WTC11 (cell line): ENCODE results near the gene ELP4. TPM values are rescaled to one million over a fixed set of nuclear protein-coding genes. Genes with fewer than 3 reads are reported as not detected.

ENCODE experiments used
- ATAC-seq: fragments of 200-7000 bp; cut with Tn5 transposase; 2 replicates; pipeline ENCODE4 v1.10.0; 2021; ENCODE audit warnings: mild to moderate bottlenecking, moderate library complexity
- CTCF ChIA-PET: fragments of 300-600 bp; sonication (Branson Sonifier 250); formaldehyde crosslinking; loops from one replicate; lab custom pipeline; 2021; ENCODE audit warnings: antibody characterized with exemption; lab: Charles Lee
- POLR2A ChIA-PET: fragments of 350-600 bp; sonication (Branson Sonifier 250); formaldehyde crosslinking; loops from one replicate; lab custom pipeline; 2021; ENCODE audit warnings: antibody characterized with exemption; lab: Charles Lee
- DNase-seq: peaks from one replicate; pipeline ENCODE4 v3.0.0; 2021; ENCODE audit warnings: low spot score
- H3K27ac Mint-ChIP-seq: 2 replicates; pipeline ENCODE4 v1.8.0; 2021; ENCODE audit warnings: mixed read lengths
- H3K27me3 Mint-ChIP-seq: 2 replicates; pipeline ENCODE4 v1.8.0; 2021; ENCODE audit warnings: low read depth, mild to moderate bottlenecking, moderate library complexity, mixed read lengths
- H3K36me3 Mint-ChIP-seq: 2 replicates; pipeline ENCODE4 v1.8.0; 2021; ENCODE audit warnings: mixed read lengths
- H3K4me1 Mint-ChIP-seq: 2 replicates; pipeline ENCODE4 v1.8.0; 2022; ENCODE audit warnings: mixed read lengths
- H3K4me3 Mint-ChIP-seq: 2 replicates; pipeline ENCODE4 v1.8.0; 2021; ENCODE audit warnings: mild to moderate bottlenecking, moderate library complexity, mixed read lengths
- H3K9me3 Mint-ChIP-seq: 2 replicates; pipeline ENCODE4 v1.8.0; 2021; ENCODE audit warnings: mixed read lengths
- CREM ChIP-seq: sonication (generic); formaldehyde crosslinking; IDR thresholded peaks from 2 replicates; pipeline ENCODE4 v1.8.1; 2022; ENCODE audit warnings: mild to moderate bottlenecking, missing genetic modification reagents, moderate library complexity
- ELF4 ChIP-seq: sonication (generic); formaldehyde crosslinking; IDR thresholded peaks from 2 replicates; pipeline ENCODE4 v1.8.1; 2022; ENCODE audit warnings: low read depth, mild to moderate bottlenecking, moderate library complexity, missing genetic modification reagents
- EMX1 ChIP-seq: fragments of 250-450 bp; sonication (Bioruptor Pico); IDR thresholded peaks from 2 replicates; pipeline ENCODE4 v1.8.0; 2021; ENCODE audit warnings: mild to moderate bottlenecking
- FOXJ3 ChIP-seq: sonication (generic); formaldehyde crosslinking; IDR thresholded peaks from 2 replicates; pipeline ENCODE4 v1.9.0; 2021; ENCODE audit warnings: missing genetic modification reagents, mild to moderate bottlenecking, borderline replicate concordance
- GABPB1 ChIP-seq: sonication (generic); formaldehyde crosslinking; IDR thresholded peaks from 2 replicates; pipeline ENCODE4 v1.8.1; 2023; ENCODE audit warnings: mild to moderate bottlenecking, missing genetic modification reagents
- GRHL2 ChIP-seq: fragments of 250-450 bp; sonication (Bioruptor Pico); IDR thresholded peaks from 2 replicates; pipeline ENCODE4 v1.8.0; 2022; ENCODE audit warnings: mild to moderate bottlenecking, moderate library complexity; ENCODE audit not compliant: insufficient replicate concordance, severe bottlenecking
- JAZF1 ChIP-seq: fragments of 250-450 bp; sonication (Bioruptor Pico); IDR thresholded peaks from 2 replicates; pipeline ENCODE4 v1.9.0; 2021; ENCODE audit warnings: moderate library complexity, mild to moderate bottlenecking, inconsistent platforms
- NFYB ChIP-seq: sonication (generic); formaldehyde crosslinking; conservative IDR thresholded peaks from 2 replicates; pipeline ENCODE4 v1.8.0; 2022; ENCODE audit warnings: low read depth, missing genetic modification reagents
- NR1H2 ChIP-seq: sonication (generic); formaldehyde crosslinking; IDR thresholded peaks from 2 replicates; pipeline ENCODE4 v1.9.0; 2021; ENCODE audit warnings: mild to moderate bottlenecking, moderate library complexity, missing genetic modification reagents
- SMAD4 ChIP-seq: sonication (generic); formaldehyde crosslinking; IDR thresholded peaks from 2 replicates; pipeline ENCODE4 v1.8.0; 2022; ENCODE audit warnings: mild to moderate bottlenecking, missing genetic modification reagents
- TEAD1 ChIP-seq: sonication (generic); formaldehyde crosslinking; IDR thresholded peaks from 2 replicates; pipeline ENCODE4 v1.8.0; 2022; ENCODE audit warnings: mild to moderate bottlenecking, missing genetic modification reagents
- TEAD4 ChIP-seq: sonication (generic); formaldehyde crosslinking; IDR thresholded peaks from 2 replicates; pipeline ENCODE4 v1.8.0; 2022; ENCODE audit warnings: mild to moderate bottlenecking, missing genetic modification reagents
- TP53 ChIP-seq: sonication (generic); formaldehyde crosslinking; IDR thresholded peaks from 2 replicates; pipeline ENCODE4 v1.8.1; 2023; ENCODE audit warnings: mild to moderate bottlenecking, missing genetic modification reagents
- ZNF219 ChIP-seq: sonication (generic); formaldehyde crosslinking; IDR thresholded peaks from 2 replicates; pipeline ENCODE4 v1.8.0; 2023; ENCODE audit warnings: missing genetic modification reagents, mild to moderate bottlenecking, borderline replicate concordance
- ZNF263 ChIP-seq: sonication (generic); formaldehyde crosslinking; IDR thresholded peaks from 2 replicates; pipeline ENCODE4 v1.8.1; 2022; ENCODE audit warnings: low read depth, mild to moderate bottlenecking, moderate library complexity, missing genetic modification reagents
- ZNF416 ChIP-seq: fragments of 250-450 bp; sonication (Bioruptor Pico); IDR thresholded peaks from 2 replicates; pipeline ENCODE4 v1.9.0; 2021; ENCODE audit warnings: mild to moderate bottlenecking, inconsistent platforms
- ZNF423 ChIP-seq: fragments of 250-450 bp; sonication (Bioruptor Pico); IDR thresholded peaks from 2 replicates; pipeline ENCODE4 v2.1.2; 2022; ENCODE audit warnings: mild to moderate bottlenecking, moderate library complexity
- total RNA-seq: library from RNA; stranded (reverse); gene quantifications from 3 replicates; pipeline ENCODE4 v1.2.3, GENCODE V29; 2021
- TF ChIP-seq, protein P1 (sequence below): fragments of 250-450 bp; sonication (Bioruptor Pico); IDR thresholded peaks from 2 replicates; pipeline ENCODE4 v1.9.0; 2021; ENCODE audit warnings: mild to moderate bottlenecking
- TF ChIP-seq, protein P2 (sequence below): sonication (generic); formaldehyde crosslinking; IDR thresholded peaks from 2 replicates; pipeline ENCODE4 v1.8.1; 2022; ENCODE audit warnings: low read depth, mild to moderate bottlenecking, moderate library complexity, missing genetic modification reagents, borderline replicate concordance
- TF ChIP-seq, protein P3 (sequence below): sonication (generic); formaldehyde crosslinking; IDR thresholded peaks from 2 replicates; pipeline ENCODE4 v1.8.1; 2023; ENCODE audit warnings: mild to moderate bottlenecking, missing genetic modification reagents
- TF ChIP-seq, protein P4 (sequence below): fragments of 250-450 bp; sonication (Bioruptor Pico); IDR thresholded peaks from 2 replicates; pipeline ENCODE4 v1.8.0; 2021; ENCODE audit warnings: mild to moderate bottlenecking
- TF ChIP-seq, protein P5 (sequence below): sonication (generic); formaldehyde crosslinking; IDR thresholded peaks from 2 replicates; pipeline ENCODE4 v1.8.0; 2023; ENCODE audit warnings: mild to moderate bottlenecking, missing genetic modification reagents
- TF ChIP-seq, protein P6 (sequence below): sonication (generic); formaldehyde crosslinking; conservative IDR thresholded peaks from 2 replicates; pipeline ENCODE4 v1.8.1; 2023; ENCODE audit warnings: mild to moderate bottlenecking, low read depth, missing genetic modification reagents, moderate library complexity
- TF ChIP-seq, protein P7 (sequence below): sonication (generic); formaldehyde crosslinking; IDR thresholded peaks from 2 replicates; pipeline ENCODE4 v1.8.0; 2022; ENCODE audit warnings: mild to moderate bottlenecking, missing genetic modification reagents
- TF ChIP-seq, protein P8 (sequence below): fragments of 200-600 bp; IDR thresholded peaks from 2 replicates; pipeline ENCODE4 v1.8.0; 2022; ENCODE audit warnings: antibody characterized with exemption

Gene ELP4
- total RNA-seq, 1 experiment from 2014 or later: 14.6 TPM

DNA sequence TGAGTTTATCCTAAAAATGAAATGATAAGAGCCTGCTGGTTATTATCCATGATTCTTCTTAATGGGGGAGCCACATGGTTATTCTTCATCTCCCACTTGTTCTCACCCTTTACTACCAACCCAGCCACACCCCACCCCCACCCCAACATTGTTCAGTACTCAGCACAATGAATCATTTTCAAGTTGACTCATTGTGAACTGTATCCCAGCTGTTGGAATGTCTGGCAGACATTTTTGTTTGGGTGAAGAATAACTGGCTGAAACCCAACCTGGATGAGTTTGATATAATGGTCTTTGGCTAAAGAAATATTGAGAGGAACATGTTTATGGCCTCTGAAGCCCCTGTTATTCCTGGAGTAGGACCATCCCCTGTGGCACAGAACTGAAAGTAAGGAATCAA is 136.2 kb downstream of the ELP4 start:
- POLR2A ChIA-PET: no interaction called here
- Mint-ChIP-seq H3K4me1 (peaks cover 8% of the 10 kb centered on the region), H3K36me3 (no peaks in the 10 kb centered on the region), H3K9me3 (no peaks in the 10 kb centered on the region), H3K27ac (no peak overlapping the region), H3K4me3 (no peak overlapping the region), H3K27me3 (no peaks in the 10 kb centered on the region)
- TF ChIP-seq, protein P1, sequence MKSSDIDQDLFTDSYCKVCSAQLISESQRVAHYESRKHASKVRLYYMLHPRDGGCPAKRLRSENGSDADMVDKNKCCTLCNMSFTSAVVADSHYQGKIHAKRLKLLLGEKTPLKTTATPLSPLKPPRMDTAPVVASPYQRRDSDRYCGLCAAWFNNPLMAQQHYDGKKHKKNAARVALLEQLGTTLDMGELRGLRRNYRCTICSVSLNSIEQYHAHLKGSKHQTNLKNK: no peak
- no peak for TF ChIP-seq TEAD1
- TF ChIP-seq ZNF219: no peak
- TF ChIP-seq JAZF1 (CRISPR knock-in tag): no peak
- no peak for TF ChIP-seq NR1H2
- no peak for TF ChIP-seq ZNF423 (CRISPR knock-in tag)
- TF ChIP-seq, protein P2, sequence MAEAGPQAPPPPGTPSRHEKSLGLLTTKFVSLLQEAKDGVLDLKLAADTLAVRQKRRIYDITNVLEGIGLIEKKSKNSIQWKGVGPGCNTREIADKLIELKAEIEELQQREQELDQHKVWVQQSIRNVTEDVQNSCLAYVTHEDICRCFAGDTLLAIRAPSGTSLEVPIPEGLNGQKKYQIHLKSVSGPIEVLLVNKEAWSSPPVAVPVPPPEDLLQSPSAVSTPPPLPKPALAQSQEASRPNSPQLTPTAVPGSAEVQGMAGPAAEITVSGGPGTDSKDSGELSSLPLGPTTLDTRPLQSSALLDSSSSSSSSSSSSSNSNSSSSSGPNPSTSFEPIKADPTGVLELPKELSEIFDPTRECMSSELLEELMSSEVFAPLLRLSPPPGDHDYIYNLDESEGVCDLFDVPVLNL: no peak
- no peak for TF ChIP-seq GRHL2 (CRISPR knock-in tag)
- no peak for TF ChIP-seq SMAD4 (CRISPR knock-in tag)
- no peak for TF ChIP-seq ZNF263
- TF ChIP-seq, protein P3, sequence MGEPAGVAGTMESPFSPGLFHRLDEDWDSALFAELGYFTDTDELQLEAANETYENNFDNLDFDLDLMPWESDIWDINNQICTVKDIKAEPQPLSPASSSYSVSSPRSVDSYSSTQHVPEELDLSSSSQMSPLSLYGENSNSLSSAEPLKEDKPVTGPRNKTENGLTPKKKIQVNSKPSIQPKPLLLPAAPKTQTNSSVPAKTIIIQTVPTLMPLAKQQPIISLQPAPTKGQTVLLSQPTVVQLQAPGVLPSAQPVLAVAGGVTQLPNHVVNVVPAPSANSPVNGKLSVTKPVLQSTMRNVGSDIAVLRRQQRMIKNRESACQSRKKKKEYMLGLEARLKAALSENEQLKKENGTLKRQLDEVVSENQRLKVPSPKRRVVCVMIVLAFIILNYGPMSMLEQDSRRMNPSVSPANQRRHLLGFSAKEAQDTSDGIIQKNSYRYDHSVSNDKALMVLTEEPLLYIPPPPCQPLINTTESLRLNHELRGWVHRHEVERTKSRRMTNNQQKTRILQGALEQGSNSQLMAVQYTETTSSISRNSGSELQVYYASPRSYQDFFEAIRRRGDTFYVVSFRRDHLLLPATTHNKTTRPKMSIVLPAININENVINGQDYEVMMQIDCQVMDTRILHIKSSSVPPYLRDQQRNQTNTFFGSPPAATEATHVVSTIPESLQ (CRISPR knock-in tag): no peak
- TF ChIP-seq ELF4: no peak
- TF ChIP-seq, protein P4, sequence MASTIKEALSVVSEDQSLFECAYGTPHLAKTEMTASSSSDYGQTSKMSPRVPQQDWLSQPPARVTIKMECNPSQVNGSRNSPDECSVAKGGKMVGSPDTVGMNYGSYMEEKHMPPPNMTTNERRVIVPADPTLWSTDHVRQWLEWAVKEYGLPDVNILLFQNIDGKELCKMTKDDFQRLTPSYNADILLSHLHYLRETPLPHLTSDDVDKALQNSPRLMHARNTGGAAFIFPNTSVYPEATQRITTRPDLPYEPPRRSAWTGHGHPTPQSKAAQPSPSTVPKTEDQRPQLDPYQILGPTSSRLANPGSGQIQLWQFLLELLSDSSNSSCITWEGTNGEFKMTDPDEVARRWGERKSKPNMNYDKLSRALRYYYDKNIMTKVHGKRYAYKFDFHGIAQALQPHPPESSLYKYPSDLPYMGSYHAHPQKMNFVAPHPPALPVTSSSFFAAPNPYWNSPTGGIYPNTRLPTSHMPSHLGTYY: no peak
- no peak for TF ChIP-seq NFYB (CRISPR knock-in tag)
- TF ChIP-seq, protein P5, sequence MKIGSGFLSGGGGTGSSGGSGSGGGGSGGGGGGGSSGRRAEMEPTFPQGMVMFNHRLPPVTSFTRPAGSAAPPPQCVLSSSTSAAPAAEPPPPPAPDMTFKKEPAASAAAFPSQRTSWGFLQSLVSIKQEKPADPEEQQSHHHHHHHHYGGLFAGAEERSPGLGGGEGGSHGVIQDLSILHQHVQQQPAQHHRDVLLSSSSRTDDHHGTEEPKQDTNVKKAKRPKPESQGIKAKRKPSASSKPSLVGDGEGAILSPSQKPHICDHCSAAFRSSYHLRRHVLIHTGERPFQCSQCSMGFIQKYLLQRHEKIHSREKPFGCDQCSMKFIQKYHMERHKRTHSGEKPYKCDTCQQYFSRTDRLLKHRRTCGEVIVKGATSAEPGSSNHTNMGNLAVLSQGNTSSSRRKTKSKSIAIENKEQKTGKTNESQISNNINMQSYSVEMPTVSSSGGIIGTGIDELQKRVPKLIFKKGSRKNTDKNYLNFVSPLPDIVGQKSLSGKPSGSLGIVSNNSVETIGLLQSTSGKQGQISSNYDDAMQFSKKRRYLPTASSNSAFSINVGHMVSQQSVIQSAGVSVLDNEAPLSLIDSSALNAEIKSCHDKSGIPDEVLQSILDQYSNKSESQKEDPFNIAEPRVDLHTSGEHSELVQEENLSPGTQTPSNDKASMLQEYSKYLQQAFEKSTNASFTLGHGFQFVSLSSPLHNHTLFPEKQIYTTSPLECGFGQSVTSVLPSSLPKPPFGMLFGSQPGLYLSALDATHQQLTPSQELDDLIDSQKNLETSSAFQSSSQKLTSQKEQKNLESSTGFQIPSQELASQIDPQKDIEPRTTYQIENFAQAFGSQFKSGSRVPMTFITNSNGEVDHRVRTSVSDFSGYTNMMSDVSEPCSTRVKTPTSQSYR (CRISPR knock-in tag): no peak
- no peak for TF ChIP-seq TEAD4 (CRISPR knock-in tag)
- TF ChIP-seq EMX1 (CRISPR knock-in tag): no peak
- no peak for ATAC-seq
- CTCF ChIA-PET: no interaction called here
- DNase-seq: no peak

DNA sequence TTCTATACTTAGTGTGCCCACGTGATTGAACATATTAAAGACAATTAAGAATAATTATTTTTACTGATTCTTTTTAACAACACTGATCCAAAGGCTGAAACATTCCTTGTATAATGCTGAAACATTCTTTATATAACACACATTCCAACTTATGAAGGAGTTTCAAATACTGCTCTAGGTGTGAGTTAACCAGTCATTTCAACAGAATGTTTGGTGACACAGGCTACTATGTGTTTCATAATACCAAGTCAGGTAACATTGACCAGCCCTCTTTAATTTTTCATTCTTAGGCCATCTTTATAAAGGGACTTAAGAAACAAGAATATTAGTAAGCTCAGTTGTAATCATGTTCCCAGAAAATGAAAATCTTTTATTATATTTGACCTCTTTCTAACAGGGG is 136.6 kb downstream of the ELP4 start:
- no peak for ATAC-seq
- H3K27me3 Mint-ChIP-seq: no peaks in the 10 kb centered on the region
- no peak overlapping the region for H3K4me3 Mint-ChIP-seq
- ChIA-PET POLR2A (no interaction called here), CTCF (no interaction called here)
- peaks cover 11% of the 10 kb centered on the region for H3K4me1 Mint-ChIP-seq
- H3K9me3 Mint-ChIP-seq: no peaks in the 10 kb centered on the region
- no peak for DNase-seq
- no peaks in the 10 kb centered on the region for H3K36me3 Mint-ChIP-seq
- no peak overlapping the region for H3K27ac Mint-ChIP-seq
- TF ChIP-seq SMAD4 (CRISPR knock-in tag): no peak
- TF ChIP-seq, protein P6, sequence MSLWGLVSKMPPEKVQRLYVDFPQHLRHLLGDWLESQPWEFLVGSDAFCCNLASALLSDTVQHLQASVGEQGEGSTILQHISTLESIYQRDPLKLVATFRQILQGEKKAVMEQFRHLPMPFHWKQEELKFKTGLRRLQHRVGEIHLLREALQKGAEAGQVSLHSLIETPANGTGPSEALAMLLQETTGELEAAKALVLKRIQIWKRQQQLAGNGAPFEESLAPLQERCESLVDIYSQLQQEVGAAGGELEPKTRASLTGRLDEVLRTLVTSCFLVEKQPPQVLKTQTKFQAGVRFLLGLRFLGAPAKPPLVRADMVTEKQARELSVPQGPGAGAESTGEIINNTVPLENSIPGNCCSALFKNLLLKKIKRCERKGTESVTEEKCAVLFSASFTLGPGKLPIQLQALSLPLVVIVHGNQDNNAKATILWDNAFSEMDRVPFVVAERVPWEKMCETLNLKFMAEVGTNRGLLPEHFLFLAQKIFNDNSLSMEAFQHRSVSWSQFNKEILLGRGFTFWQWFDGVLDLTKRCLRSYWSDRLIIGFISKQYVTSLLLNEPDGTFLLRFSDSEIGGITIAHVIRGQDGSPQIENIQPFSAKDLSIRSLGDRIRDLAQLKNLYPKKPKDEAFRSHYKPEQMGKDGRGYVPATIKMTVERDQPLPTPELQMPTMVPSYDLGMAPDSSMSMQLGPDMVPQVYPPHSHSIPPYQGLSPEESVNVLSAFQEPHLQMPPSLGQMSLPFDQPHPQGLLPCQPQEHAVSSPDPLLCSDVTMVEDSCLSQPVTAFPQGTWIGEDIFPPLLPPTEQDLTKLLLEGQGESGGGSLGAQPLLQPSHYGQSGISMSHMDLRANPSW: no peak
- no peak for TF ChIP-seq GABPB1 (CRISPR knock-in tag)
- no peak for TF ChIP-seq ZNF416 (CRISPR knock-in tag)
- no peak for TF ChIP-seq CREM (CRISPR knock-in tag)
- no peak for TF ChIP-seq ZNF219
- TF ChIP-seq, protein P7, sequence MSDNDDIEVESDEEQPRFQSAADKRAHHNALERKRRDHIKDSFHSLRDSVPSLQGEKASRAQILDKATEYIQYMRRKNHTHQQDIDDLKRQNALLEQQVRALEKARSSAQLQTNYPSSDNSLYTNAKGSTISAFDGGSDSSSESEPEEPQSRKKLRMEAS (CRISPR knock-in tag): no peak
- TF ChIP-seq TP53 (CRISPR knock-in tag): no peak
- TF ChIP-seq, protein P8, sequence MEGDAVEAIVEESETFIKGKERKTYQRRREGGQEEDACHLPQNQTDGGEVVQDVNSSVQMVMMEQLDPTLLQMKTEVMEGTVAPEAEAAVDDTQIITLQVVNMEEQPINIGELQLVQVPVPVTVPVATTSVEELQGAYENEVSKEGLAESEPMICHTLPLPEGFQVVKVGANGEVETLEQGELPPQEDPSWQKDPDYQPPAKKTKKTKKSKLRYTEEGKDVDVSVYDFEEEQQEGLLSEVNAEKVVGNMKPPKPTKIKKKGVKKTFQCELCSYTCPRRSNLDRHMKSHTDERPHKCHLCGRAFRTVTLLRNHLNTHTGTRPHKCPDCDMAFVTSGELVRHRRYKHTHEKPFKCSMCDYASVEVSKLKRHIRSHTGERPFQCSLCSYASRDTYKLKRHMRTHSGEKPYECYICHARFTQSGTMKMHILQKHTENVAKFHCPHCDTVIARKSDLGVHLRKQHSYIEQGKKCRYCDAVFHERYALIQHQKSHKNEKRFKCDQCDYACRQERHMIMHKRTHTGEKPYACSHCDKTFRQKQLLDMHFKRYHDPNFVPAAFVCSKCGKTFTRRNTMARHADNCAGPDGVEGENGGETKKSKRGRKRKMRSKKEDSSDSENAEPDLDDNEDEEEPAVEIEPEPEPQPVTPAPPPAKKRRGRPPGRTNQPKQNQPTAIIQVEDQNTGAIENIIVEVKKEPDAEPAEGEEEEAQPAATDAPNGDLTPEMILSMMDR: no peak
- TF ChIP-seq FOXJ3 (CRISPR knock-in tag): no peak
